ENCODE results near the gene C18orf63.

The C18orf63 gene

GRCh38 chr18:74407888-74408287 is 92.2 kb downstream of the C18orf63 start:
- H3K9me3 ChIP-seq: no peaks in the 10 kb centered on the region
- no peak for TF ChIP-seq CTCF (IDR thresholded peaks at IDR 0.05)
- no peak overlapping the region for H3K4me3 ChIP-seq (ENCODE audit: low read depth in 1 of 2, low read length in 1 of 2)
- no peak overlapping the region for H3K27ac ChIP-seq
- H3K27me3 ChIP-seq: no peaks in the 10 kb centered on the region
- no peaks in the 10 kb centered on the region for H3K36me3 ChIP-seq
- no peaks in the 10 kb centered on the region for H3K4me1 ChIP-seq (ENCODE audit: control insufficient read depth in 1 of 2, insufficient read depth in 1 of 2, low read depth in 1 of 2, low read length in 1 of 2)

Data from neutrophil (primary cell).